NCI-H82 treated with DMSO at 0.1 percent for 48 hours (cell line): ENCODE measurements around the gene USP44.
"Not testable (repeated sequence)": the region's sequence is repeated elsewhere in the genome, so short reads cannot be mapped to it uniquely, and the experiment has no call there.

Source experiments
- DNase-seq: peaks from one replicate; lab custom pipeline; 2025; ENCODE audit not compliant: unreplicated experiment; lab: John Stamatoyannopoulos, UW

USP44 gene

GRCh38 chr12:95511977-95512376 is 39.3 kb downstream of the USP44 start:
- DNase-seq = no peak

- no peak for DNase-seq
These were observed 42.0 kb downstream of the USP44 start for GRCh38 chr12:95509300-95509699.

- no peak for DNase-seq
These were observed 44.4 kb downstream of the USP44 start for GRCh38 chr12:95506707-95507523.

- DNase-seq = no peak
These were observed 46.2 kb downstream of the USP44 start for GRCh38 chr12:95505039-95505438.

- DNase-seq = no peak
These were observed 47.1 kb downstream of the USP44 start for GRCh38 chr12:95504140-95504539.

- DNase-seq = no peak
These were observed 51.5 kb downstream of the USP44 start for GRCh38 chr12:95499772-95500171.

- DNase-seq = no peak
These were observed 52.3 kb downstream of the USP44 start for GRCh38 chr12:95498968-95499367.

GRCh38 chr12:95497031-95497430 is 54.2 kb downstream of the USP44 start:
- DNase-seq = no peak

- DNase-seq = no peak
These were observed 55.8 kb downstream of the USP44 start for GRCh38 chr12:95495433-95495832.

GRCh38 chr12:95494888-95495287 is 56.4 kb downstream of the USP44 start:
- no peak for DNase-seq

GRCh38 chr12:95492462-95492861 is 58.8 kb downstream of the USP44 start:
- DNase-seq = no peak

GRCh38 chr12:95487024-95487423 is 64.3 kb downstream of the USP44 start:
- DNase-seq = no peak

GRCh38 chr12:95484524-95484923 is 66.8 kb downstream of the USP44 start:
- no peak for DNase-seq

GRCh38 chr12:95482564-95482963 is 68.7 kb downstream of the USP44 start:
- DNase-seq = not testable (repeated sequence)

GRCh38 chr12:95481888-95482287 is 69.4 kb downstream of the USP44 start:
- no peak for DNase-seq

- DNase-seq = no peak
These were observed 70.2 kb downstream of the USP44 start for GRCh38 chr12:95481072-95481471.

GRCh38 chr12:95480230-95480629 is 71.0 kb downstream of the USP44 start:
- DNase-seq = no peak

GRCh38 chr12:95474660-95474958 is 76.7 kb downstream of the USP44 start:
- no peak for DNase-seq

- peak; percentile 83 for DNase-seq
These were observed 77.2 kb downstream of the USP44 start, which contains the start of gene METAP2 for GRCh38 chr12:95473884-95474659. Gene METAP2 (plus strand): TSS chr12:95474152. CDS start chr12:95474180, 28 bp downstream.

GRCh38 chr12:95473231-95473883 is 77.9 kb downstream of the USP44 start:
- DNase-seq = peak; percentile 37

- DNase-seq = no peak
These were observed 81.0 kb downstream of the USP44 start for GRCh38 chr12:95470300-95470699.
